ENCODE data around the gene ATP13A4.

DNA sequence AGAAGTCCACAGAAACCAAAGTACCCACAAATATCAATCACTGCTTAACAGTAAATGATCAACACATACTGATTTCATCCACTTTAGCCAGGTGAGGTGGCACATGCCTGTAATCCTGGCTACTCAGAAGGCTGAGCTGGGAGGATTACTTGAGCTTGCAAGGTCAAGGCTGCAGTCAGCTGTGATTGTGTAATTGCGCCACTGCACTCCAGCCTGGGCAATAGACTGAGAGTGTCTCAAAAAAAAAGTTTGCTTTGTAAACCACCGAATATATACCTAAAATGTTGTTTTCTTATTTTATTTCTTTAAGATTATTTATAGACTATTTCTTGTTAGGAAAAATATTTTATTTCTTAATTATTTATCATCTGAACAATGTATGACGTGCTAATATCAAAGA is 8.7 kb upstream of the ATP13A4 start:
- TF ChIP-seq, protein P1, sequence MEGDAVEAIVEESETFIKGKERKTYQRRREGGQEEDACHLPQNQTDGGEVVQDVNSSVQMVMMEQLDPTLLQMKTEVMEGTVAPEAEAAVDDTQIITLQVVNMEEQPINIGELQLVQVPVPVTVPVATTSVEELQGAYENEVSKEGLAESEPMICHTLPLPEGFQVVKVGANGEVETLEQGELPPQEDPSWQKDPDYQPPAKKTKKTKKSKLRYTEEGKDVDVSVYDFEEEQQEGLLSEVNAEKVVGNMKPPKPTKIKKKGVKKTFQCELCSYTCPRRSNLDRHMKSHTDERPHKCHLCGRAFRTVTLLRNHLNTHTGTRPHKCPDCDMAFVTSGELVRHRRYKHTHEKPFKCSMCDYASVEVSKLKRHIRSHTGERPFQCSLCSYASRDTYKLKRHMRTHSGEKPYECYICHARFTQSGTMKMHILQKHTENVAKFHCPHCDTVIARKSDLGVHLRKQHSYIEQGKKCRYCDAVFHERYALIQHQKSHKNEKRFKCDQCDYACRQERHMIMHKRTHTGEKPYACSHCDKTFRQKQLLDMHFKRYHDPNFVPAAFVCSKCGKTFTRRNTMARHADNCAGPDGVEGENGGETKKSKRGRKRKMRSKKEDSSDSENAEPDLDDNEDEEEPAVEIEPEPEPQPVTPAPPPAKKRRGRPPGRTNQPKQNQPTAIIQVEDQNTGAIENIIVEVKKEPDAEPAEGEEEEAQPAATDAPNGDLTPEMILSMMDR (IDR thresholded peaks at IDR 0.05) = no peak
- no peak for TF ChIP-seq EZH2 (IDR thresholded peaks at IDR 0.05; ENCODE audit: borderline replicate concordance, insufficient read depth, low read depth, low read length, poor library complexity, severe bottlenecking)
